Suprapubic skin (tissue), 4 donors: ENCODE results near the gene PYGO2. TPM values are rescaled to one million over a fixed set of nuclear protein-coding genes. Genes with fewer than 3 reads are reported as not detected.

Experiments used
- DNase-seq, 2 donors: peaks; one replicate each; pipeline ENCODE4 v3.0.0-alpha.2; 2019; ENCODE audit warnings: low spot score in 2 of 2
- H3K27ac ChIP-seq: fragments of 200-600 bp; sonication (generic); one replicate; pipeline ENCODE4 v1.5.1; 2019
- H3K27me3 ChIP-seq: fragments of 200-600 bp; sonication (generic); one replicate; pipeline ENCODE4 v1.5.1; 2019
- H3K36me3 ChIP-seq: fragments of 200-600 bp; sonication (generic); one replicate; pipeline ENCODE4 v1.5.1; 2019
- H3K4me1 ChIP-seq: fragments of 200-600 bp; sonication (generic); one replicate; pipeline ENCODE4 v1.5.1; 2019
- H3K4me3 ChIP-seq: fragments of 200-600 bp; sonication (generic); one replicate; pipeline ENCODE4 v1.5.1; 2019; ENCODE audit warnings: mild to moderate bottlenecking
- H3K9me3 ChIP-seq: fragments of 200-600 bp; sonication (generic); one replicate; pipeline ENCODE4 v1.5.1; 2019
- EP300 ChIP-seq: sonication (generic); formaldehyde crosslinking; IDR thresholded peaks from one replicate; pipeline ENCODE4 v1.6.1; 2017; ENCODE audit warnings: antibody characterized with exemption
- POLR2A ChIP-seq, 2 donors: fragments of 450-650 bp; IDR thresholded peaks; one replicate each; pipeline ENCODE4 v1.6.1; 2017; ENCODE audit warnings: antibody characterized with exemption in 2 of 2, mild to moderate bottlenecking in 2 of 2, moderate library complexity in 2 of 2
- POLR2AphosphoS5 ChIP-seq, 3 donors: sonication (generic); formaldehyde crosslinking; IDR thresholded peaks; one replicate each; pipeline ENCODE4 v1.6.1; 2017; ENCODE audit warnings: antibody characterized with exemption in 3 of 3
- WGBS: methylation state at CpG from one replicate; pipeline ENCODE4 v1.1.5; 2018; 5-methylcytosine and 5-hydroxymethylcytosine counted together
- total RNA-seq, 4 donors: library from RNA; depleted of rRNA; stranded (reverse); fragments of >200 nt; gene quantifications; one replicate each; pipeline ENCODE4 v1.1.0, GENCODE V29; 2016
- TF ChIP-seq, protein P1 (sequence below), 2 donors: fragments of 200-600 bp in 1 of 2; fragments of 450-650 bp in 1 of 2; sonication (generic) in 1 of 2; IDR thresholded peaks; one replicate each; pipeline ENCODE4 v1.5.1; 2016 to 2019; ENCODE audit warnings: antibody characterized with exemption in 2 of 2, mild to moderate bottlenecking in 1 of 2, moderate library complexity in 1 of 2

The PYGO2 gene
- total RNA-seq, 4 donors from 2014 or later = 34.2 to 46.7 (median 35.3) TPM

DNA sequence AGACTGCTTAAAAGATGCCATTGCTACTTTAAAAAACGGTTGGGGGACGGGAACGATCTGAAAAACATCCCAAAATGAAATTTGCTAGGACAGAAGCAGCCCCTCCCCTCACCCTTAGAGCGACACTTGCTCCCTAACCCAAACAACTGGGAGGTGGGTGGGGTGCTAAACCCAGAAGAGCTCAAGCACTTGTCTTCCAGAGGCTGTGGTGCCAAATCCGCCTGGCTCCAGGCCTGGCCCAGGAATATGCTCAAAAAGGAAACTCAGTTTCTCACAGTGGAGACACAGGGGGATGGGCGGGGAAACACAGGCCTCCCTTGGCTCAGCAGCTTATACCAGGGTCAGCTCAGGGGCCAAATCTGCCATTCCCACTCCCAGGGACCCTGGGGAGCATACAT is 5.0 kb downstream of the PYGO2 start:
- Histone ChIP-seq H3K27ac (peak overlapping the region; percentile 76), H3K4me1 (peaks cover 67% of the 10 kb centered on the region), H3K36me3 (peaks cover 16% of the 10 kb centered on the region), H3K27me3 (no peaks in the 10 kb centered on the region), H3K9me3 (no peaks in the 10 kb centered on the region), H3K4me3 (peak overlapping the region; percentile 54)
- TF ChIP-seq POLR2AphosphoS5 (IDR thresholded peaks at IDR 0.05) (no peak), EP300 (no peak), POLR2A (IDR thresholded peaks at IDR 0.05) (no peak)
- TF ChIP-seq, protein P1, sequence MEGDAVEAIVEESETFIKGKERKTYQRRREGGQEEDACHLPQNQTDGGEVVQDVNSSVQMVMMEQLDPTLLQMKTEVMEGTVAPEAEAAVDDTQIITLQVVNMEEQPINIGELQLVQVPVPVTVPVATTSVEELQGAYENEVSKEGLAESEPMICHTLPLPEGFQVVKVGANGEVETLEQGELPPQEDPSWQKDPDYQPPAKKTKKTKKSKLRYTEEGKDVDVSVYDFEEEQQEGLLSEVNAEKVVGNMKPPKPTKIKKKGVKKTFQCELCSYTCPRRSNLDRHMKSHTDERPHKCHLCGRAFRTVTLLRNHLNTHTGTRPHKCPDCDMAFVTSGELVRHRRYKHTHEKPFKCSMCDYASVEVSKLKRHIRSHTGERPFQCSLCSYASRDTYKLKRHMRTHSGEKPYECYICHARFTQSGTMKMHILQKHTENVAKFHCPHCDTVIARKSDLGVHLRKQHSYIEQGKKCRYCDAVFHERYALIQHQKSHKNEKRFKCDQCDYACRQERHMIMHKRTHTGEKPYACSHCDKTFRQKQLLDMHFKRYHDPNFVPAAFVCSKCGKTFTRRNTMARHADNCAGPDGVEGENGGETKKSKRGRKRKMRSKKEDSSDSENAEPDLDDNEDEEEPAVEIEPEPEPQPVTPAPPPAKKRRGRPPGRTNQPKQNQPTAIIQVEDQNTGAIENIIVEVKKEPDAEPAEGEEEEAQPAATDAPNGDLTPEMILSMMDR (IDR thresholded peaks at IDR 0.05) = no peak
- 12% methylated on average over 6 of the region's 6 CpGs for WGBS
- DNase-seq = no peak

DNA sequence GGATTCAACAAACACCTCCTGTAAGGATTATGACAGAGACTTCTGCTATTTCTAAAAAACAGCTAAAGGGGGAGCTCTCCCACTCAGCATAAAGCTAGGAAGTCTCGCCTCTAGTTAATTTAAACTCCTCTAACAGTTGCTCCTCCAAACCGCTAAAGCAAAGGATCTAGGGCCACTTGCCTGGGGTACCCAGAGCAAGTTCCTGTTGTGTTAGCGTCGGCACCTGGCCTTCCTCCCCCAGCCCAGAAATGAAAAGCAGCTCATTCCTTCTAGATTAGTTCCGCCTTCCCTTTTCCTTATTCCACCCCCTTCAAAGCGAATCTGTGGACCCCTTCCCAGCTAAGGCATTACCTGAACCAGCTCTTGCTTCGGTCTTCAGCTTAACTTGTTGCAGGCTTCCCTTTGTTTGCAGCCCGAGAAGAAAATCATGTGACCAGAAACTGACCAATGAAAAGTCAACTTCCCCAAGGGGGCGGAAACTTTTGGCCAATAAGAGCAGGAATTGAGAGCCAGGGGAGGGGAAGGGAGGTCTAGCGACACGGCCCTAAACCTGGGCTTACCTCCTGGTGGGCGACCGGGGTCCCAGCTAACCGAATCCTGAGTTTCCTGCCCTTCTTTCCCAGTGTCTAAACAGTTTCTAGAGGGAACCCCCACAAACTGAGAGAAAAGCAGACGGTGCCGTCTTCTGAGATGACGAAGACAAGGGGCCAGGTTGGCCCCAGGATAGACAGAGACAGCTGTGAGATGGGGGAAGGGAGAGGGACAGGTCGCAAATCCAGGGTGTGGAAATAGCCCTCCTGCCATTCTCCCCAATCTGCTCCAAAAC is 5.7 kb downstream of the PYGO2 start, which contains the start of gene PBXIP1:
PBXIP1 (minus strand) TSS at position 382 of the 826 bp plus-strand sequence. CDS start 2,378 bp downstream, outside the sequence.
- peaks cover 22% of the 10 kb centered on the region for H3K36me3 ChIP-seq
- H3K27ac ChIP-seq = peak within 1 kb of the TSS; percentile 76
- peak within 1 kb of the TSS; percentile 54 for H3K4me3 ChIP-seq
- no peaks in the 10 kb centered on the region for H3K27me3 ChIP-seq
- H3K9me3 ChIP-seq = no peaks in the 10 kb centered on the region
- peak; percentile 87 to 88 for DNase-seq
- 0% methylated on average over 18 of the region's 18 CpGs for WGBS
- H3K4me1 ChIP-seq = peaks cover 63% of the 10 kb centered on the region
- TF ChIP-seq EP300 (no peak), POLR2A (IDR thresholded peaks at IDR 0.05) (peak in 1 of 2 donors; percentile 28)
- TF ChIP-seq, protein P1 (IDR thresholded peaks at IDR 0.05) = peak in 1 of 2 donors; percentile 9

DNA sequence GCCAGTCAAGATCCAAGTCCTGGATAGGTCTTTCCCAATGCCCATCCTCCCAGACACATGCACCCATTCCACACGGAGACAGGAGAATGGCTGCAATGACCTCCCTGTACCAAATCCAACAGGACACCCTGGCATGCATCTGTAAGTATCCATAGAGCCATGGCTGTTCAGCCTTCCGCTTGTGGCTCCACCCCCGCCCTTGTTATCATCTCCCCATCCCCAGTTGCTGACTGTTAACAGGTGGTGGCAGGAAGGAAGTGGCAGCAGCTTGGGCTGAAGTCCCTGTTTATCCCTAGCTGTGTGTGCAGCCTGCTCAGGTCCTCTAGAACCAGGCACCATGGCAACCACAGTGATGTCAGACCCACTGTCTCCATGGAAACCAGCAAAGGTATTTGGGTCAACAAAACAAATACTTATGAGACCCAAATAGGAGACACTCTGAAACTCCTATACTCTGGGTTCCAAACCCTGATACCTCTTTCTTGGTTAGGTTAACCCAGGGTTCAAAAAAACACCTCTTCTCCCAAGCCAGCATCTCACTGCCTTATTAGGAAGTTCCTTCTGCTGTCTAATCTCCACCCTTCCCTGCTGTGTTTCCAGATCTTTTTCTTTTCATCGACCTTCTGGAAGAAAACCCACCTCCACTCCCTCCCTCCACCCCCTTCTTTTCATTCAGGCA is 6.4 kb downstream of the PYGO2 start:
- TF ChIP-seq POLR2A (IDR thresholded peaks at IDR 0.05) = no peak
- TF ChIP-seq, protein P1 (IDR thresholded peaks at IDR 0.05) = no peak
- no peak for TF ChIP-seq EP300
- TF ChIP-seq POLR2AphosphoS5 (IDR thresholded peaks at IDR 0.05) = no peak
- no peak for DNase-seq
- peak overlapping the region; percentile 54 for H3K4me3 ChIP-seq
- no peaks in the 10 kb centered on the region for H3K27me3 ChIP-seq
- H3K27ac ChIP-seq = peak overlapping the region; percentile 76
- peaks cover 56% of the 10 kb centered on the region for H3K4me1 ChIP-seq
- no peaks in the 10 kb centered on the region for H3K9me3 ChIP-seq
- 10% methylated on average over 3 of the region's 4 CpGs for WGBS
- peaks cover 30% of the 10 kb centered on the region for H3K36me3 ChIP-seq

DNA sequence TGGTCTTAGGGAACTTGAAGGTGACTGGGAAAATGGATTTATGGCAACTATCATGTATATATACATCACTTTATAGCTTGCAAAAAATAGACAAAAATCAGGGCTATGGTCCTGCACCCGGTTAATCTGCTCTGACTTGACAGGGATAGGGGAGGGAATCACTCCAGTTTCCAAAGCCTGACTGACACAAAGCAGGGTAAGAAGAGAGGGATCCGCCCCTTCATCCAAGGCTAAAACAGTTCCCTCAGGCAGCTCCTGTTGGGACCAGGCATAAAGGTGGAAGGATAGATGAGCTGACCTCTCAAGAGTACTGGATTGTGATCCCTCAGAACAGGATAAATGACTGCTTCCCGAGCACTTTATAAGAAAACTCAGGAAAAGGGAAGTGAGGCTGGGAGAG is 7.0 kb downstream of the PYGO2 start:
- Histone ChIP-seq H3K9me3 (no peaks in the 10 kb centered on the region), H3K27ac (no peak overlapping the region), H3K27me3 (no peaks in the 10 kb centered on the region), H3K4me3 (no peak overlapping the region), H3K36me3 (peaks cover 30% of the 10 kb centered on the region), H3K4me1 (peaks cover 49% of the 10 kb centered on the region)
- no peak for DNase-seq
- 66% methylated on average over 3 of the region's 3 CpGs for WGBS
- TF ChIP-seq EP300 (no peak), POLR2A (IDR thresholded peaks at IDR 0.05) (no peak), POLR2AphosphoS5 (IDR thresholded peaks at IDR 0.05) (no peak)
- TF ChIP-seq, protein P1 (IDR thresholded peaks at IDR 0.05) = no peak

DNA sequence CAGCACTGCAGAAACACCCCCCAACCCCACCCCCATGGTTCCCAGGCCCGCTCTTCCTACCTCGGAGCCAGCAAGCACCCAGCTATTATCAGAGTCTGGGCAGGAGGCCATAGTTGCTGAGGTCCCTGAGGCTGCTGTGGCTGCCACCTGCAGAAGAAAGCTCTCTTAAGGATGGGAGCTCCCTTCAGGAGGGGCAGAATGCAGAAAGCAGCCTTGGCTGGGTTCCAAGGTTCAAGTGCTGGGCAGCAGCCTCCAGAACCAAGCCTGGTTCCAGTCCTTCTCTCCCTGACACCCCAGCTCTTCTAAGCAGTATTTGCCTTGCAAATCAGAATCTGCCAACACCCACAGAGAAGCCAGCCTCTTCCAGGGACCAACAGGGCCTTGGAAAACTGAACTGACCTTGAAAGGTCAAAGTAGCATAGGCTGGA is 8.0 kb downstream of the PYGO2 start:
- H3K4me3 ChIP-seq = no peak overlapping the region
- no peaks in the 10 kb centered on the region for H3K27me3 ChIP-seq
- H3K36me3 ChIP-seq = peaks cover 21% of the 10 kb centered on the region
- no peak for DNase-seq
- TF ChIP-seq POLR2A (IDR thresholded peaks at IDR 0.05) (no peak), POLR2AphosphoS5 (IDR thresholded peaks at IDR 0.05) (no peak), EP300 (no peak)
- TF ChIP-seq, protein P1 (IDR thresholded peaks at IDR 0.05) = no peak
- H3K9me3 ChIP-seq = no peaks in the 10 kb centered on the region
- peaks cover 48% of the 10 kb centered on the region for H3K4me1 ChIP-seq
- no peak overlapping the region for H3K27ac ChIP-seq
- 67% methylated on average over 2 of the region's 2 CpGs for WGBS
